HG02970 (cell line): ENCODE data around the gene SCN4B.
"Not testable (repeated sequence)": the region's sequence is repeated elsewhere in the genome, so short reads cannot be mapped to it uniquely, and the experiment has no call there.

Experiments used
- ATAC-seq: cut with Tn5 transposase; IDR thresholded peaks from one replicate; pipeline ENCODE4 v1.9.1; 2021; ENCODE audit warnings: mild to moderate bottlenecking, moderate library complexity, moderate number of reproducible peaks; ENCODE audit not compliant: unreplicated experiment, low FRiP score

SCN4B gene, protein sequence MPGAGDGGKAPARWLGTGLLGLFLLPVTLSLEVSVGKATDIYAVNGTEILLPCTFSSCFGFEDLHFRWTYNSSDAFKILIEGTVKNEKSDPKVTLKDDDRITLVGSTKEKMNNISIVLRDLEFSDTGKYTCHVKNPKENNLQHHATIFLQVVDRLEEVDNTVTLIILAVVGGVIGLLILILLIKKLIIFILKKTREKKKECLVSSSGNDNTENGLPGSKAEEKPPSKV

DNA sequence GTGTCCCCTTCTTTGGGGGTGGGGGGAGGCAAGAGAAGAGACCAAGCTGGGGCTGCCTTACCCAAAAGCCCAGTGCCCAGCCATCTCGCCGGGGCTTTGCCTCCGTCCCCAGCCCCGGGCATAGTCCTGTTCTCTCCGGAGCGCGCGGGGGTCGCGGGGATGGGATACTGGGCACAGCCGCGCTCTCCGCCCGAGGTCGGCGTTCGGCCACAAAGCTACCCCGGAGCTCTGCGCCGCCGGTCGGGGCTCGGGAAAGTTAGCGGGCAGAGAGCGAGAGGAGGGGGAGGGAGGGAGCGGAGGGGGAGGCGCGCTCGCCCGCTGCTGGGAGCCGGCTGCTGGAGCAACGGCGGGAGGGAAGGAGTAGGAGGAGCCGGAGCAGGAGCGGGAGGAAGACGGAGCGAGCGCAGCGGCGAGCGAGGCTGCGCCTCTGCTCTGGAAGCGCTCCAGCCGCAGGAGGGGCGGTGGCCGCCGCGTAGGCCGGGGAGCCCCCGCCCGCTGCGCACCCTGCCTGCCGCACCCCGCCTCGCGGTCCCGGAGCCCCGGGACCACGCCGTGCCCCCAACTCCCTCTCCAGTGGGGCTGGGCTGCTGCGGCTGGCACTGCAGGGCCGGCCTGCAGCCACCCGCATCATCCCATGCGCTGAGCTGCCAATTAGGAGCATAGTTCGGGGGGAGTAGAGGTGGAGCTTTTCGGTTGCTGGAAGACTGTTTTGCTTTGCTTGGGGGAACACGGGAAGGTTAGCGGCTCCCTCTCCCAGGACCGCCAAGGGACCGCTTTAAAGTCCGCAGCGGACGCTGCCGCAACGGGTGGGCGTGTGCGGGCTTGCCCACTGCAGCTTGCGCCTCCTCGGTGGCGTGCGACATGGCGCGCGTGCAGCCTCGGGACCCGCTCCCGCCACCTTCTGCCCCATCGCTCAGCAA is at the start of gene SCN4B:
SCN4B (minus strand) TSS at position 272 of the 920 bp plus-strand sequence; CDS start at position 122, 150 bp downstream.
- no peak for ATAC-seq

DNA sequence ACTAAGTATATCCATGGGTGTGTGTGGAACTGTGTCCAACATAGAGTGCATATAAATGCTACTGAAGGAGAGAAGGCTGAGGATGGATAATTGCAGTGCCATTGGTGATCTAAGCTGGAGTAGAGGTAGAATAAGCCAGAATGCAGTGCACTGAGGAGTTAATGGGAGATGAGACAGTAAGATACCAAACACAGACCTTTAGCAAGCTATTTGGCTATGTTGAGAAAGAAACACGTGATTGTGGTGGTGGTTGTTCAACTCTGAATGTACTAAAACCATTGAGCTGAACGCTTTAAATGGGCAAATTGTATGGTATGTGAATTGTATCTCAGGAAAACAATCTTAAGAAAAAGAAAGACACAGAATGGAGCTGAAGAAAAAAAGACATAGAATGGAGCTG is 49.3 kb upstream of the SCN4B start:
- ATAC-seq = no peak

- no peak for ATAC-seq
Observed at GRCh38 chr11:118200901-118201680, 48.5 kb upstream of the SCN4B start.

- ATAC-seq = no peak
Observed at GRCh38 chr11:118200497-118200896, 47.9 kb upstream of the SCN4B start.

DNA sequence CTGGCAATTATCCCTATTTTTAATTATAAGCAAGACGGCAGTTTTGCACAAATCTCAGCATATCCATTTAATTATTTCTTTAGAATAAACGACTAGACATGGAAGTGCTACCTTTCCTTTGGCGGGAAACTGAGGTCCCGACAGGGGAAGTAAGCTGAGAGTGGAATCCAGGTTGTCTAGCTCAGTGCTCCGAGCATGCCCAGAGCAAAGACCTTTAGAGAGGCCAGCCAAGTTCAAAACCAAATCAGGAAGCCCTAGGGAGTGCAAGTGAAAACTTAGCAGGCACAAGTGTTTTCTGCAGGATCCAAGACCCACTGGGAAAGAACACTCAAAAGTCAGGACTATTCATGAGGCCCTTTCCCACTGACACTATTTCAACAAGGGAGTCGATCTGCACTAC is 46.5 kb upstream of the SCN4B start:
- ATAC-seq = no peak

DNA sequence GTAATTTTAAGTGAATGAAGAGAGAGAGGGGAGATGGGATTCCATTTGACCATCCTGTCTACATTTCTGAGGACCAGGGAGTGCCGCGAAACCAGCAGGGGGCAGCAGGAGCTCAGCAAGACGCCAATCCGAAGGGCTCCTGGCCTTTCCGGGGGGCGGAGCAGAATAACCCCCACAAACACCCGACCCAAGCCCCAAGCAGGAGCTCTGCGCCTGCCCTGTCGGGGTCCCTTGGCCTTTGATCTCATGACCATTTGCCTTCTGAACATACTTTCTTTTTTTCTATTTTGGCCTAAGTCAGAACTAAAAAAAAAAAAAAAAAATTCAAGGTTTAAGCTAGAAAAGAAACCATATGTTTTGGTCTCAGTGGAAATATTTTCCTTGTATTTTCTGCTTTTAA is 45.7 kb upstream of the SCN4B start:
- ATAC-seq = no peak

GRCh38 chr11:118194835-118195627 is 42.4 kb upstream of the SCN4B start:
- no peak for ATAC-seq

DNA sequence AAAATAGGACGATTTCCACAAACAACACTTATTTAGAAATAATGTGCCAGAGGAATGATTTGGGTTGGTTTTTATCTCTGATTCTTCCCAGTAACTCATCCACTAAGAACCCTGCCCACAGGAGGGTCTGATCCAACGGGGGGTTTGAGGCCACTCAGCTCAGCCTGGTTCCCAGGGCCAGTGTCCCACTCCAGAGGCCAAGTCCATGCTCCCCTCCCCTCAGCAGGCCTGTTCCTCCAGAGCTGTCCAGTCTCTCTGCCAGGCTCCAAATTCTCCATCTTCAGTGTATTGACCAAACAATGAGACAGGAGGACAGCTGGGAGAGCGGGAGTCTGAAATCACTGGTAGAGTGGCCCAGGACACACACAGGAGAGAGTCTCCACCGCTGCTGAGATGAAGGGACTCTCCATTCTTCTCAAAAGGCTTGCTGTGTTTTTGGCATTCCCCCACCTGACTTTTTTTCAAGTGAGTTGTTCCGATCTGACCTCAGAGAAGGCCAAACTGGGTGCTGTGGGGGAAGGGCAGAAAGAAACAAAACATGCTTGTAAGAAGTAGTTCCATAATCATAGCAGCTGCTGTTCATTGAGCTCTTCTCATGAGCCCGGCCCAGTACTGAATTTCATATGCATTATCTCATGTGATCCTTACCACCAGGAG is 41.4 kb upstream of the SCN4B start:
- ATAC-seq = no peak

DNA sequence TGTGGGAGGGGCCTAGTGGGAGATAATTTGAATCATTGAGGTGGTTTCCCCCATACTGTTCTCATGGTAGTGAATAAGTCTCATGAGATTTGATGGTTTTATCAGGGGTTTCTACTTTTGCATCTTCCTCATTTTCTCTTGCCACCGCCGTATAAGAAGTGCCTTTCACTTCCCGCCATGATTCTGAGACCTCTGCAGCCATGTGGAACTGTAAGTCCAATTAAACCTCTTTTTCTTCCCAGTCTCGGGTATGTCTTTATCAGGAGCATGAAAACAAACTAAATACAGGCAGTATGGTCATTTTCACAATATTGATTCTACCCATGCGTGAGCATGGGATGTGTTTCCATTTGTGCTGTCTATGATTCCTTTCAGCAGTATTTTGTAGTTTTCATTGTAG is 40.2 kb upstream of the SCN4B start:
- not testable (repeated sequence) for ATAC-seq

DNA sequence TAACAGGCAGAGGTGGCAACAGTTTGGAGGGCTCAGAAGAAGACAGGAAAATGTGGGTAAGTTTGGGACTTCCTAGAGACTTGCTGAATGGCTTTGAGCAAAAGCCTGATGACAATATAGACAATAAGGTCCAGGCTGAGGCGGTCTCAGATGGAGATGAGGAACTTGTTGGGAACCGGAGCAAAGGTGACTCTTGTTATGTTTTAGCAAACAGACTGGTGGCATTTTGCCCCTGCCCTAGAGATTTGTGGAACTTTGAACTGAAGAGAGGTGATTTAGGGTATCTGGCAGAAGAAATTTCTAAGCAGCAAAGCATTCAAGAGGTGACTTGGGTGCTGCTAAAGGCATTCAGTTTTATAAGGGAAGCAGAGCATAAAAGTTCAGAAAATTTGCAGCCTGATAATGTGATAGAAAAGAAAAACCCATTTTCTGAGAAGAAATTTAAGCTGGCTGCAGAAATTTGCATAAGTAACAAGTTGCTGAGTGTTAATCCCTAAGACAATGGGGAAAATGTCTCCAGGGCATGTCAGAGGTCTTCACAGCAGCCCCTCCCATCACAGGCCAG is 38.4 kb upstream of the SCN4B start:
- ATAC-seq = not testable (repeated sequence)

GRCh38 chr11:118186346-118187107 is 33.9 kb upstream of the SCN4B start:
- no peak for ATAC-seq

- ATAC-seq = no peak
Observed at GRCh38 chr11:118184784-118185579, 32.4 kb upstream of the SCN4B start.

DNA sequence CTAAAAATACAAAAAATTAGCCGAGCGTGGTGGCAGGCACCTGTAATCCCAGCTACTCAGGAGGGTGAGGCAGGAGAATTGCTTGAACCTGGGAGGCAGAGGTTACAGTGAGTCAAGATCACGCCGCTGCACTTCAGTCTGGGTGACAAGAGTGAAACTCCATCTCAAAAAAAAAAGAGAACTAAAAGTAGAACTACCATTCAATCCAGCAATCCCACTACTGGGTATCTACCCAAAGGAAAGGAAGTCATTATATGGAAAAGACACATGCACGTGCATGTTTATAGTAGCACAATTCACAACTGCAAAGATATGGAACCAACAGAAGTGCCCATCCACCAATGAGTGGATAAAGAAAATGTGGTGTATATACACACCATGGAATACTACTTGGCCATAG is 31.1 kb upstream of the SCN4B start:
- not testable (repeated sequence) for ATAC-seq

DNA sequence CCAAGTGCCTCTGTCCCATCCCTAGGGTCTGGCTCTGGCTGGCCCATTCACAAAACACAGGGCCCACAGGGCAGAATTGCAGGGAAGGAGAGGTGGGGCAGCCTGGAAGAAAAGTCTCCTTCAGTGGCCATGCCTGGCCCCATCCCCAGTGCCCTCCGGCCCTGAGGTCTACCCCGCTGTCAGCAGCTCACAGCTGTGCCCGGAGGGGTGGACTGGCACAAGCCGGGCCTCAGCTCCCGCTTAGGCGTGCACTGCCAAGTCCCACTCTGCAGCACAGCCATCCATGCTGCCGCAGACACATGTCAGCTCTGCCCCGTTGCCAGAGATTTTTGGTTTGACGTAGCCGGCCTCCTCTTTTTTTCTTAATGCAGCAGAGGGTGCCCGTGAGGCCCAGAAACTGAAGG is 27.7 kb upstream of the SCN4B start:
- no peak for ATAC-seq

DNA sequence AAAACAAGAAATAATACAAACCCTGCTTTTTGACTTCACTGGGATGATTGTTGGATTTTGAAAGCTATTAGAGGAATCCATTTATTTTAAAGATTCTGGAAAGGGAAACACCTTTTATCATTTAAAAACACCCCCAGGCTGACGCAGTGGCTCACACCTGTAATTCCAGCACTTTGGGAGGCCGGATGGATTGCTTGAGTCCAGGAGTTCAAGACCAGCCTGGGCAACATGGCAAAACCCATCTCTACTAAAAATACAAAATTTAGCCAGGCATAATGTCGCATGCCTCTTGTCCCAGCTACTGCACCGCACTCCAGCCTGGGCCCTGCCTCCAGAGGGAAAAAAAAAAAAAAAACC is 24.1 kb upstream of the SCN4B start:
- no peak for ATAC-seq

GRCh38 chr11:118175993-118176777 is 23.6 kb upstream of the SCN4B start, which contains the start of gene SCN2B:
Gene SCN2B (minus strand): TSS chr11:118176639. CDS start chr11:118176431, 208 bp downstream.
- ATAC-seq = no peak
